Right lobe of liver (tissue), 4 donors: ENCODE data around the gene TSC22D3.

ENCODE experiments used
- CTCF ChIP-seq, 4 donors: fragments of 200-600 bp in 3 of 4; fragments of 450-650 bp in 1 of 4; IDR thresholded peaks; one replicate each; pipeline versions ENCODE4 v1.5.1 to v1.8.0; 2016 to 2022; ENCODE audit warnings: antibody characterized with exemption in 4 of 4, mild to moderate bottlenecking in 2 of 4
- POLR2A ChIP-seq: fragments of 450-650 bp; IDR thresholded peaks from one replicate; pipeline ENCODE4 v1.6.1; 2017; ENCODE audit warnings: antibody characterized with exemption, mild to moderate bottlenecking
- donor health status: DM: no; HTN: no; CAD: no.
- donor health status: DM: no; HTN: no; CAD: no.
- donor health status: DM: no; HTN: yes; CAD: no.

GRCh38 chrX:107683931-107684330 is 91.7 kb downstream of the TSC22D3 start:
- TF ChIP-seq CTCF (IDR thresholded peaks at IDR 0.05) (no peak), POLR2A (no peak)
